ENCODE measurements around the gene MT1G. TPM values are rescaled to one million over a fixed set of nuclear protein-coding genes. Genes with fewer than 3 reads are reported as not detected.
A peak's percentile ranks its signal among the peaks of the same experiment; 100 is the strongest.

MT1G gene
- total RNA-seq, 1 donor from 2014 or later: 0.75 TPM

DNA sequence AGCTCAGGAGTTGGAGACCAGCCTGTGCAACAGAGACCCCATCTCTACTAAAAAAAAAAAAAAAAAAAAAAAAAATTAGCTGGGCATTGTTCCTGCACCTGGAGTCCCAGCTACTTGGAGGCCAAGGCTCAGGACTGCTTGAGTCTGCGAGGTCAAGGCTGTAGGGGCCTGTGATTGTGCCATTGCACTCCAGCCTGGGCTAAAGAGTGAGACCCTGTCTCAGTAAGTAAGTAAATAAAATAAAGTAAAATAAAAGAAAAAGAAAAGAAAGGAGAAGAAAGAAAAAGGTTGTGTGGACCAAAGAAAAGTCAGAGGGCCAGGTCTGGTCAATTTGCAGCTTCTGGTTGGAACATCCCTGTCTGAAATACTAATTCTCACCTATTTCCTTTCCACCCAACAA is 32.8 kb upstream of the MT1G start:
- H3K4me3 ChIP-seq (ENCODE audit: low read depth, low read length): no peak overlapping the region
- TF ChIP-seq, protein P1, sequence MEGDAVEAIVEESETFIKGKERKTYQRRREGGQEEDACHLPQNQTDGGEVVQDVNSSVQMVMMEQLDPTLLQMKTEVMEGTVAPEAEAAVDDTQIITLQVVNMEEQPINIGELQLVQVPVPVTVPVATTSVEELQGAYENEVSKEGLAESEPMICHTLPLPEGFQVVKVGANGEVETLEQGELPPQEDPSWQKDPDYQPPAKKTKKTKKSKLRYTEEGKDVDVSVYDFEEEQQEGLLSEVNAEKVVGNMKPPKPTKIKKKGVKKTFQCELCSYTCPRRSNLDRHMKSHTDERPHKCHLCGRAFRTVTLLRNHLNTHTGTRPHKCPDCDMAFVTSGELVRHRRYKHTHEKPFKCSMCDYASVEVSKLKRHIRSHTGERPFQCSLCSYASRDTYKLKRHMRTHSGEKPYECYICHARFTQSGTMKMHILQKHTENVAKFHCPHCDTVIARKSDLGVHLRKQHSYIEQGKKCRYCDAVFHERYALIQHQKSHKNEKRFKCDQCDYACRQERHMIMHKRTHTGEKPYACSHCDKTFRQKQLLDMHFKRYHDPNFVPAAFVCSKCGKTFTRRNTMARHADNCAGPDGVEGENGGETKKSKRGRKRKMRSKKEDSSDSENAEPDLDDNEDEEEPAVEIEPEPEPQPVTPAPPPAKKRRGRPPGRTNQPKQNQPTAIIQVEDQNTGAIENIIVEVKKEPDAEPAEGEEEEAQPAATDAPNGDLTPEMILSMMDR (IDR thresholded peaks at IDR 0.05; ENCODE audit: insufficient read depth, low read length, poor library complexity, severe bottlenecking): no peak
- DNase-seq (ENCODE audit: low read depth): no peak
- H3K27me3 ChIP-seq (ENCODE audit: control insufficient read depth, insufficient read depth, low read length): no peaks in the 10 kb centered on the region
- H3K36me3 ChIP-seq (ENCODE audit: control insufficient read depth, insufficient read depth, low read length): no peaks in the 10 kb centered on the region

DNA sequence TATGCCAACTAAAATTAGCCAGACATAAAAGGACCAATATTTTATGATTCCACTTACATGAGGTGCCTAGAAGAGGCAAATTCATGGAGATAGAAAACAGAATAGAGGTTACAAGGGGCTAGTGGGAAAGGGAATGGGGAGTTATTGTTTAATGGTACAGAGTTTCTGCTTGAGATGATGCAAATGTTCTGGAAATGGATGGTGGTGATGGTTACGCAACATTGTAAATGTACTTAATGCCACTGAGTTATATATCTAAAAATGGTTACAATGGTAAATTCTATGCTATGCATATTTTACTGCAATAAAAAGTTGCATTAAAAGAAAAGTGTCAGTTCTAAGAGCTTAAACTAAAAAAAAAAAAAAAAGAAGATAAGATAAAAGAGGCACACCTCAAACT is 32.3 kb upstream of the MT1G start:
- TF ChIP-seq, protein P1 (IDR thresholded peaks at IDR 0.05; ENCODE audit: insufficient read depth, low read length, poor library complexity, severe bottlenecking): no peak
- H3K27me3 ChIP-seq (ENCODE audit: control insufficient read depth, insufficient read depth, low read length): no peaks in the 10 kb centered on the region

DNA sequence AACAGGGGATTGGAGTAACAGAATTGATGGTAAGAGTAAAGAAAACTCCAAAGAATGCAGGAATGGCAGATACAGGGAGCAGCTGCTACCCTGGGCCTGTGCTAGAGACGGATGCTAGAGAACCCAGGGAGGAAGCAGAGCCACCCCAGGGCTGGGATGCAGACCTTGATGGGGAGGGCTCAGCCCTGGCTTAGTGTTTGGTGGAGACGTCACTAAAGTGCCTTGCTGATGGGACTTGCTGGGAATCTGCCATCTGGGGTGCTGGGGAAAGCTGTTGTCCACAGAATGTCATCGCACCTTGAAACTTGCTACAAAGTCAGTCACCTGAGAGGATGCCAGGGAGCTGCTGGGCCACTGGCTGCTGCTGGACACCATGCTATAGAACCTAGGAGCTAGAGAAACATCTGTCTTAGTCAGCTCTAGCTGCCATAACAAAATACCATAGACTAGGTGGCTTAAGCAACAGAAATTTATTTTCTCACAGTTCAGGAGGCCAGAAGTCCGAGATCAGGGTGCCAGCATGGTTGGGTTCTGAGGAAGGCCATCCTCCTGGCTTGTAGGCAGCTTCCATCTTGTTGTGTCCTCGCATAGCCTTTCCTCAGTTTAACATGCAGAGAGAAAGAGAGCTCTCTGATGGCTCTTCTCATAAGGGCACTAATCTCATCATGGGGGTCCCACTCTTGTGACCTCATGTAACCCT is 29.7 kb upstream of the MT1G start:
- Histone ChIP-seq H3K4me3 (ENCODE audit: low read depth, low read length) (no peak overlapping the region), H3K27me3 (ENCODE audit: control insufficient read depth, insufficient read depth, low read length) (no peaks in the 10 kb centered on the region), H3K36me3 (ENCODE audit: control insufficient read depth, insufficient read depth, low read length) (no peaks in the 10 kb centered on the region)
- no peak for DNase-seq (ENCODE audit: low read depth)
- TF ChIP-seq, protein P1 (IDR thresholded peaks at IDR 0.05; ENCODE audit: insufficient read depth, low read length, poor library complexity, severe bottlenecking): no peak

More for the DNA sequence above, 32.3 kb upstream of the MT1G start:
- DNase-seq (ENCODE audit: low read depth): no peak
- H3K4me3 ChIP-seq (ENCODE audit: low read depth, low read length): no peak overlapping the region
- no peaks in the 10 kb centered on the region for H3K36me3 ChIP-seq (ENCODE audit: control insufficient read depth, insufficient read depth, low read length)

DNA sequence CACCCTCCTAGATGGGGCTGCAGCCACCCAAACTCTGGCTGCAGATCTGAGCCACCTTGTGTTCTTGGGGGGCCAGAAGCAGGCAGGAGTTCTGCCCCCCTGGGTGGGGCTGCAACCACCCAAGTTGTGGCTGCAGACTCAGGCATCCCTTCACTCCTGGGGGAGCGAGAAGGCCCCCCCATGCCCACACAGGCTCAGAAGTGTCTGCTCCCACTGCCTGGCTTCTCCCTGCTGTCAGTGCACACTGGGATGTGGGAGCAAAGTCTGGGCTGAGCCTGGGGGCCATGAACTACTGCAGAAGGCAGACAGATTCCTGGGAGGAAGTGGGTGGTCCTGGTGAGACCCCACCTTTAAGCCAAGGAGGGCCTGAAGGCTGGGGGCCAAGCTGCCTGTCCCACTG is 27.4 kb upstream of the MT1G start:
- H3K27me3 ChIP-seq (ENCODE audit: control insufficient read depth, insufficient read depth, low read length): no peaks in the 10 kb centered on the region
- TF ChIP-seq, protein P1 (IDR thresholded peaks at IDR 0.05; ENCODE audit: insufficient read depth, low read length, poor library complexity, severe bottlenecking): no peak
- H3K36me3 ChIP-seq (ENCODE audit: control insufficient read depth, insufficient read depth, low read length): no peaks in the 10 kb centered on the region
- no peak for DNase-seq (ENCODE audit: low read depth)
- no peak overlapping the region for H3K4me3 ChIP-seq (ENCODE audit: low read depth, low read length)

DNA sequence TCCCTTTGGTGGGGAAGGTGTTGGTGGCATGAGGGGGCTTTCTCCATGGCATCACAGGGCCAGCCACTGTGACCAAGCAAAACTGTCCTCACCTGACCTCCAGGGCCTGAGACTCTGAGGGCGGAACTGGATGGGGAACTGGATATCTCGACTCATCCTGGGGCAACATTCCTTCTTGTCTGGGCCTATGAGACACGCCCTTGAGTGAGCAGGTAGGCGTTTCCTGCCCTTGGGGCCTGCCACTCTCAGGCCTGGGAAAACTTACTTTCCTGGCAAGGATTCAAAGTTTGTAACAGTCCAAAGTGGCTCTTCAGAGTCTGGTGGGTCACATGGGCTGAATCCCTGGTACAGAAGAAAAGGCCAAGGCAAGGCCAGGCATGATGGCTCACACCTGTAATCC is 24.0 kb upstream of the MT1G start:
- peak; percentile 69 for DNase-seq (ENCODE audit: low read depth)
- H3K4me3 ChIP-seq (ENCODE audit: low read depth, low read length): no peak overlapping the region
- H3K36me3 ChIP-seq (ENCODE audit: control insufficient read depth, insufficient read depth, low read length): no peaks in the 10 kb centered on the region
- TF ChIP-seq, protein P1 (IDR thresholded peaks at IDR 0.05; ENCODE audit: insufficient read depth, low read length, poor library complexity, severe bottlenecking): no peak
- H3K27me3 ChIP-seq (ENCODE audit: control insufficient read depth, insufficient read depth, low read length): no peaks in the 10 kb centered on the region

Measured in kidney epithelial cell (primary cell).